GM18519 (cell line): ENCODE results near the gene SEMA3C.

Experiments used
- ATAC-seq: cut with Tn5 transposase; IDR thresholded peaks from one replicate; pipeline ENCODE4 v1.9.1; 2021; ENCODE audit warnings: mild to moderate bottlenecking, moderate library complexity; ENCODE audit not compliant: unreplicated experiment, low FRiP score

Gene SEMA3C

GRCh38 chr7:80918909-80919721 is at the start of gene SEMA3C:
Gene SEMA3C, minus strand, starts transcription at chr7:80919051. Its CDS starts 2,270 bp downstream, at chr7:80916781.
- peak; percentile 56 for ATAC-seq

GRCh38 chr7:80968606-80969005 is 49.8 kb upstream of the SEMA3C start:
- no peak for ATAC-seq

- ATAC-seq = no peak
Observed at GRCh38 chr7:80967917-80968297, 49.1 kb upstream of the SEMA3C start.

- ATAC-seq = no peak
Observed at GRCh38 chr7:80967071-80967916, 48.4 kb upstream of the SEMA3C start.

GRCh38 chr7:80960244-80960795 is 41.5 kb upstream of the SEMA3C start:
- no peak for ATAC-seq

GRCh38 chr7:80957226-80957777 is 38.5 kb upstream of the SEMA3C start:
- ATAC-seq = no peak

- no peak for ATAC-seq
Observed at GRCh38 chr7:80954191-80954590, 35.3 kb upstream of the SEMA3C start.

GRCh38 chr7:80950550-80950967 is 31.7 kb upstream of the SEMA3C start:
- no peak for ATAC-seq

GRCh38 chr7:80949449-80949848 is 30.6 kb upstream of the SEMA3C start:
- no peak for ATAC-seq

- ATAC-seq = no peak
Observed at GRCh38 chr7:80946858-80947257, 28.0 kb upstream of the SEMA3C start.

GRCh38 chr7:80945976-80946375 is 27.1 kb upstream of the SEMA3C start:
- no peak for ATAC-seq

GRCh38 chr7:80943342-80943741 is 24.5 kb upstream of the SEMA3C start:
- ATAC-seq = no peak

- no peak for ATAC-seq
Observed at GRCh38 chr7:80942261-80943041, 23.6 kb upstream of the SEMA3C start.

GRCh38 chr7:80941208-80941758 is 22.4 kb upstream of the SEMA3C start:
- ATAC-seq = no peak

- ATAC-seq = no peak
Observed at GRCh38 chr7:80940539-80941207, 21.8 kb upstream of the SEMA3C start.

- no peak for ATAC-seq
Observed at GRCh38 chr7:80937336-80937735, 18.5 kb upstream of the SEMA3C start.

GRCh38 chr7:80935991-80936780 is 17.3 kb upstream of the SEMA3C start:
- ATAC-seq = no peak

GRCh38 chr7:80934321-80934720 is 15.5 kb upstream of the SEMA3C start:
- no peak for ATAC-seq

GRCh38 chr7:80932536-80932935 is 13.7 kb upstream of the SEMA3C start:
- no peak for ATAC-seq
